HepG2 (cell line): ENCODE results near the gene ACACB. TPM values are rescaled to one million over a fixed set of nuclear protein-coding genes. Genes with fewer than 3 reads are reported as not detected.

Source experiments
- SALL2 ChIP-seq: sonication (generic); formaldehyde crosslinking; IDR thresholded peaks from 2 replicates; pipeline ENCODE4 v1.8.1; 2023; ENCODE audit warnings: mild to moderate bottlenecking, missing genetic modification reagents, inconsistent platforms
- SMAD3 ChIP-seq: sonication (generic); formaldehyde crosslinking; IDR thresholded peaks from 2 replicates; pipeline ENCODE4 v1.4.0; 2020; ENCODE audit warnings: missing genetic modification reagents
- ZFX ChIP-seq: sonication (generic); formaldehyde crosslinking; IDR thresholded peaks from 2 replicates; pipeline ENCODE4 v1.4.0; 2020; ENCODE audit warnings: mild to moderate bottlenecking, low read depth, missing genetic modification reagents, moderate library complexity
- ZNF382 ChIP-seq: sonication (generic); formaldehyde crosslinking; IDR thresholded peaks from 2 replicates; pipeline ENCODE4 v1.5.0; 2020; ENCODE audit warnings: missing genetic modification reagents, mild to moderate bottlenecking, borderline replicate concordance
- polyA plus RNA-seq, 8 experiments: library from polyadenylated mRNA; depleted of rRNA in 3 of 8; stranded (reverse) in 7 of 8; unstranded in 1 of 8; fragments of >200 nt; fragmentation: Illumina TruSeq in 4 of 8; extraction: Trizol in 4 of 8; gene quantifications; 2 replicates each; pipeline versions ENCODE4 v1.2.1 to v1.2.3, GENCODE V29; 2011 to 2016; ENCODE audit warnings: low read depth in 4 of 8, missing spikeins in 1 of 8, mixed read lengths in 1 of 8; ENCODE audit not compliant: insufficient read depth in 1 of 8
- total RNA-seq, 5 experiments: library from RNA; depleted of rRNA; stranded (reverse); fragments of >200 nt; fragmentation: Illumina TruSeq; extraction: Trizol; gene quantifications; 2 replicates each; pipeline ENCODE4 v1.2.3, GENCODE V29; 2016; ENCODE audit warnings: low read depth in 1 of 5
- TF ChIP-seq, protein P1 (sequence below): sonication (generic); formaldehyde crosslinking; IDR thresholded peaks from 2 replicates; pipeline ENCODE4 v1.5.1; 2020; ENCODE audit warnings: mild to moderate bottlenecking, missing genetic modification reagents, borderline replicate concordance
- TF ChIP-seq, protein P2 (sequence below): sonication (generic); formaldehyde crosslinking; conservative IDR thresholded peaks from 2 replicates; pipeline ENCODE4 v1.4.0; 2020; ENCODE audit warnings: mild to moderate bottlenecking, missing genetic modification reagents, moderate library complexity

The ACACB gene
- total and polyA plus RNA-seq, 2 of the 13 experiments (the other 11 are each of a cell fraction or from before 2014, with no cell fraction given), result 6.2 to 8.6 TPM

DNA sequence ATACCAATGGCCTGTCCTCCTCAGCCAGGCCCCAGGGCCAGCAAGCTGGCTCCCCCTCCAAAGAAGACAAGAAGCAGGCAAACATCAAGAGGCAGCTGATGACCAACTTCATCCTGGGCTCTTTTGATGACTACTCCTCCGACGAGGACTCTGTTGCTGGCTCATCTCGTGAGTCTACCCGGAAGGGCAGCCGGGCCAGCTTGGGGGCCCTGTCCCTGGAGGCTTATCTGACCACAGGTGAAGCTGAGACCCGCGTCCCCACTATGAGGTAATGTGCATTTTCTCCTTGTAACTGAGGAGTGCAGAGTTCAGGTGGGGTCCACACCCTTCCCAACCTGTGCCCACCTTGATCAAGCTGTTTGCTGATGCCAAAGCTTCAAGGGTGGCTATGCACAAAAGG, 23.4 kb downstream of the ACACB start (continued):
- TF ChIP-seq, protein P1, sequence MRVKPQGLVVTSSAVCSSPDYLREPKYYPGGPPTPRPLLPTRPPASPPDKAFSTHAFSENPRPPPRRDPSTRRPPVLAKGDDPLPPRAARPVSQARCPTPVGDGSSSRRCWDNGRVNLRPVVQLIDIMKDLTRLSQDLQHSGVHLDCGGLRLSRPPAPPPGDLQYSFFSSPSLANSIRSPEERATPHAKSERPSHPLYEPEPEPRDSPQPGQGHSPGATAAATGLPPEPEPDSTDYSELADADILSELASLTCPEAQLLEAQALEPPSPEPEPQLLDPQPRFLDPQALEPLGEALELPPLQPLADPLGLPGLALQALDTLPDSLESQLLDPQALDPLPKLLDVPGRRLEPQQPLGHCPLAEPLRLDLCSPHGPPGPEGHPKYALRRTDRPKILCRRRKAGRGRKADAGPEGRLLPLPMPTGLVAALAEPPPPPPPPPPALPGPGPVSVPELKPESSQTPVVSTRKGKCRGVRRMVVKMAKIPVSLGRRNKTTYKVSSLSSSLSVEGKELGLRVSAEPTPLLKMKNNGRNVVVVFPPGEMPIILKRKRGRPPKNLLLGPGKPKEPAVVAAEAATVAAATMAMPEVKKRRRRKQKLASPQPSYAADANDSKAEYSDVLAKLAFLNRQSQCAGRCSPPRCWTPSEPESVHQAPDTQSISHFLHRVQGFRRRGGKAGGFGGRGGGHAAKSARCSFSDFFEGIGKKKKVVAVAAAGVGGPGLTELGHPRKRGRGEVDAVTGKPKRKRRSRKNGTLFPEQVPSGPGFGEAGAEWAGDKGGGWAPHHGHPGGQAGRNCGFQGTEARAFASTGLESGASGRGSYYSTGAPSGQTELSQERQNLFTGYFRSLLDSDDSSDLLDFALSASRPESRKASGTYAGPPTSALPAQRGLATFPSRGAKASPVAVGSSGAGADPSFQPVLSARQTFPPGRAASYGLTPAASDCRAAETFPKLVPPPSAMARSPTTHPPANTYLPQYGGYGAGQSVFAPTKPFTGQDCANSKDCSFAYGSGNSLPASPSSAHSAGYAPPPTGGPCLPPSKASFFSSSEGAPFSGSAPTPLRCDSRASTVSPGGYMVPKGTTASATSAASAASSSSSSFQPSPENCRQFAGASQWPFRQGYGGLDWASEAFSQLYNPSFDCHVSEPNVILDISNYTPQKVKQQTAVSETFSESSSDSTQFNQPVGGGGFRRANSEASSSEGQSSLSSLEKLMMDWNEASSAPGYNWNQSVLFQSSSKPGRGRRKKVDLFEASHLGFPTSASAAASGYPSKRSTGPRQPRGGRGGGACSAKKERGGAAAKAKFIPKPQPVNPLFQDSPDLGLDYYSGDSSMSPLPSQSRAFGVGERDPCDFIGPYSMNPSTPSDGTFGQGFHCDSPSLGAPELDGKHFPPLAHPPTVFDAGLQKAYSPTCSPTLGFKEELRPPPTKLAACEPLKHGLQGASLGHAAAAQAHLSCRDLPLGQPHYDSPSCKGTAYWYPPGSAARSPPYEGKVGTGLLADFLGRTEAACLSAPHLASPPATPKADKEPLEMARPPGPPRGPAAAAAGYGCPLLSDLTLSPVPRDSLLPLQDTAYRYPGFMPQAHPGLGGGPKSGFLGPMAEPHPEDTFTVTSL (CRISPR knock-in tag), result no peak
- TF ChIP-seq SALL2 (CRISPR knock-in tag) (no peak), ZFX (no peak), ZNF382 (CRISPR knock-in tag) (no peak), SMAD3 (no peak)
- TF ChIP-seq, protein P2, sequence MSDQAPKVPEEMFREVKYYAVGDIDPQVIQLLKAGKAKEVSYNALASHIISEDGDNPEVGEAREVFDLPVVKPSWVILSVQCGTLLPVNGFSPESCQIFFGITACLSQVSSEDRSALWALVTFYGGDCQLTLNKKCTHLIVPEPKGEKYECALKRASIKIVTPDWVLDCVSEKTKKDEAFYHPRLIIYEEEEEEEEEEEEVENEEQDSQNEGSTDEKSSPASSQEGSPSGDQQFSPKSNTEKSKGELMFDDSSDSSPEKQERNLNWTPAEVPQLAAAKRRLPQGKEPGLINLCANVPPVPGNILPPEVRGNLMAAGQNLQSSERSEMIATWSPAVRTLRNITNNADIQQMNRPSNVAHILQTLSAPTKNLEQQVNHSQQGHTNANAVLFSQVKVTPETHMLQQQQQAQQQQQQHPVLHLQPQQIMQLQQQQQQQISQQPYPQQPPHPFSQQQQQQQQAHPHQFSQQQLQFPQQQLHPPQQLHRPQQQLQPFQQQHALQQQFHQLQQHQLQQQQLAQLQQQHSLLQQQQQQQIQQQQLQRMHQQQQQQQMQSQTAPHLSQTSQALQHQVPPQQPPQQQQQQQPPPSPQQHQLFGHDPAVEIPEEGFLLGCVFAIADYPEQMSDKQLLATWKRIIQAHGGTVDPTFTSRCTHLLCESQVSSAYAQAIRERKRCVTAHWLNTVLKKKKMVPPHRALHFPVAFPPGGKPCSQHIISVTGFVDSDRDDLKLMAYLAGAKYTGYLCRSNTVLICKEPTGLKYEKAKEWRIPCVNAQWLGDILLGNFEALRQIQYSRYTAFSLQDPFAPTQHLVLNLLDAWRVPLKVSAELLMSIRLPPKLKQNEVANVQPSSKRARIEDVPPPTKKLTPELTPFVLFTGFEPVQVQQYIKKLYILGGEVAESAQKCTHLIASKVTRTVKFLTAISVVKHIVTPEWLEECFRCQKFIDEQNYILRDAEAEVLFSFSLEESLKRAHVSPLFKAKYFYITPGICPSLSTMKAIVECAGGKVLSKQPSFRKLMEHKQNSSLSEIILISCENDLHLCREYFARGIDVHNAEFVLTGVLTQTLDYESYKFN (CRISPR knock-in tag), result no peak
